ENCODE data around the gene CBX2. TPM values are rescaled to one million over a fixed set of nuclear protein-coding genes. Genes with fewer than 3 reads are reported as not detected.

CBX2 gene
- total RNA-seq, 1 experiment from 2014 or later, result 79.4 TPM

GRCh38 chr17:79820959-79821330 lies 43.0 kb downstream of the CBX2 start:
- no peak overlapping the region for H2BK15ac ChIP-seq (ENCODE audit: low read depth, low read length)
- no peak overlapping the region for H3K18ac ChIP-seq (ENCODE audit: insufficient read length, low read depth, low read length)
- H3K79me1 ChIP-seq (ENCODE audit: insufficient read depth, low read depth, low read length, poor library complexity, severe bottlenecking), result no peaks in the 10 kb centered on the region
- WGBS (ENCODE audit: extremely low coverage, insufficient read length, low lambda C conversion rate), result no CpG with 5 or more reads among the region's 4 CpGs
- no peaks in the 10 kb centered on the region for H3K4me1 ChIP-seq (ENCODE audit: insufficient read depth, low read length)
- no peak overlapping the region for H3K4me3 Mint-ChIP-seq
- H3K27ac Mint-ChIP-seq, result no peak overlapping the region
- no peaks in the 10 kb centered on the region for H3K23me2 ChIP-seq (ENCODE audit: insufficient read length, low read depth, low read length, poor library complexity, severe bottlenecking)
- TF ChIP-seq CTCF (conservative IDR thresholded peaks at IDR 0.05), result no peak
- H3K27me3 Mint-ChIP-seq (ENCODE audit: low read depth), result peaks cover 100% of the 10 kb centered on the region
- H2BK12ac ChIP-seq (ENCODE audit: insufficient read length, low read depth, low read length), result no peak overlapping the region
- H2AK5ac ChIP-seq (ENCODE audit: insufficient read length, low read length), result no peak overlapping the region
- H3K27ac ChIP-seq (ENCODE audit: insufficient read length, low read depth, low read length), result no peak overlapping the region
- H3K9me3 ChIP-seq (ENCODE audit: control insufficient read depth, low read depth, low read length), result no peaks in the 10 kb centered on the region
- H3K27me3 ChIP-seq (ENCODE audit: insufficient read depth, low read length), result peaks cover 47% of the 10 kb centered on the region
- H3K4ac ChIP-seq (ENCODE audit: low read depth, low read length), result no peak overlapping the region
- no peak overlapping the region for H2BK5ac ChIP-seq (ENCODE audit: insufficient read length, low read length)
- no peak overlapping the region for H2AFZ ChIP-seq (ENCODE audit: low read length)
- DNase-seq, result no peak
- H3T11ph ChIP-seq (ENCODE audit: low read length), result no peak overlapping the region
- no peak overlapping the region for H4K8ac ChIP-seq (replicated peaks; ENCODE audit: insufficient read length, low read depth, low read length)
- peaks cover 3 to 12% of the 10 kb centered on the region in 2 experiments; a peak in 4 of 5 replicates for H3K9me3 Mint-ChIP-seq
- H4K20me1 ChIP-seq (ENCODE audit: control insufficient read depth, insufficient read depth, insufficient read length), result no peaks in the 10 kb centered on the region
- H2BK120ac ChIP-seq (ENCODE audit: low read depth, low read length, poor library complexity, severe bottlenecking), result no peak overlapping the region
- H3K56ac ChIP-seq (ENCODE audit: insufficient read length, low read depth, low read length), result no peak overlapping the region
- H3K9ac ChIP-seq (ENCODE audit: extremely low read depth, insufficient read length, low read length), result no peak overlapping the region
- H3K79me2 ChIP-seq (ENCODE audit: insufficient read depth, low read length), result no peaks in the 10 kb centered on the region
- H3K14ac ChIP-seq (ENCODE audit: insufficient read depth, low read length), result no peak overlapping the region
- no peak overlapping the region for H4K5ac ChIP-seq (ENCODE audit: insufficient read length, low read depth, low read length)
- peaks cover 3 to 5% of the 10 kb centered on the region in 2 experiments for H3K4me1 Mint-ChIP-seq
- peaks cover 0 to 5% (median 3%) of the 10 kb centered on the region in 3 experiments; a peak in 4 of 7 replicates for H3K36me3 Mint-ChIP-seq (ENCODE audit: insufficient read depth in 1 of 3, low read depth in 3 of 3)
- no peak overlapping the region for H3K23ac ChIP-seq (ENCODE audit: insufficient read length, low read depth, low read length)
- H3K4me2 ChIP-seq (ENCODE audit: insufficient read depth, insufficient read length, low read length), result no peak overlapping the region
- no peak overlapping the region for H2BK20ac ChIP-seq (ENCODE audit: low read depth, low read length, poor library complexity, severe bottlenecking)
- no peak overlapping the region for H4K91ac ChIP-seq (ENCODE audit: insufficient read length, low read depth, low read length)
